CD14-positive monocyte (primary cell): ENCODE results near the gene RDX. TPM values are rescaled to one million over a fixed set of nuclear protein-coding genes. Genes with fewer than 3 reads are reported as not detected.

Experiments used
- DNase-seq, 3 donors: peaks; one replicate each; pipeline ENCODE4 v3.0.0-alpha.2; 2011 to 2022
- H2AFZ ChIP-seq: 2 replicates; pipeline ENCODE4 v1.6.0; 2012; ENCODE audit warnings: mild to moderate bottlenecking, low read depth, low read length, inconsistent platforms; ENCODE audit not compliant: insufficient read depth, poor library complexity, severe bottlenecking
- H3K27ac ChIP-seq, 2 donors: 1 replicate in 1 of 2; 2 replicates in 1 of 2; pipeline ENCODE4 v1.5.1; 2012 to 2013; ENCODE audit warnings: low read length in 2 of 2, control low read depth in 1 of 2, inconsistent platforms in 1 of 2, low read depth in 1 of 2, mild to moderate bottlenecking in 1 of 2
- H3K27me3 ChIP-seq, 2 donors: one replicate each; pipeline versions ENCODE4 v1.6.0 to v1.6.1; 2011 to 2013; ENCODE audit warnings: low read length in 2 of 2; ENCODE audit not compliant: control insufficient read depth in 2 of 2, insufficient read depth in 2 of 2
- H3K36me3 ChIP-seq, 2 donors: replicated peaks in 1 of 2; 1 replicate in 1 of 2; 2 replicates in 1 of 2; pipeline versions ENCODE4 v1.5.1 to v1.6.1; 2012 to 2013; ENCODE audit warnings: low read length in 2 of 2, control low read depth in 1 of 2, inconsistent platforms in 1 of 2, mild to moderate bottlenecking in 1 of 2; ENCODE audit not compliant: insufficient read depth in 2 of 2, control insufficient read depth in 1 of 2
- H3K4me1 ChIP-seq, 2 donors: 1 replicate in 1 of 2; 2 replicates in 1 of 2; pipeline versions ENCODE4 v1.5.1 to v1.6.1; 2012 to 2013; ENCODE audit warnings: low read length in 2 of 2, control low read depth in 1 of 2, inconsistent platforms in 1 of 2, mild to moderate bottlenecking in 1 of 2, moderate library complexity in 1 of 2; ENCODE audit not compliant: insufficient read depth in 2 of 2, control insufficient read depth in 1 of 2
- H3K4me2 ChIP-seq: replicated peaks from 2 replicates; pipeline ENCODE3; 2012; ENCODE audit warnings: low read length, moderate library complexity, mild to moderate bottlenecking; ENCODE audit not compliant: poor library complexity, severe bottlenecking; ENCODE audit errors: extremely low read depth
- H3K4me3 ChIP-seq, 3 experiments: fragments of 200-600 bp in 1 of 3; sonication (generic) in 1 of 3; replicated peaks in 1 of 3; 1 replicate in 2 of 3; 2 replicates in 1 of 3; pipeline ENCODE4 v1.5.1; 2011 to 2013; ENCODE audit warnings: low read length in 3 of 3, mild to moderate bottlenecking in 3 of 3, control low read depth in 2 of 3, low read depth in 2 of 3, inconsistent platforms in 1 of 3, moderate library complexity in 1 of 3
- H3K79me2 ChIP-seq: 2 replicates; pipeline ENCODE4 v1.6.0; 2012; ENCODE audit warnings: mild to moderate bottlenecking, control low read depth, inconsistent platforms, low read length, moderate library complexity; ENCODE audit not compliant: insufficient read depth
- H3K9ac ChIP-seq: 2 replicates; pipeline ENCODE4 v1.6.0; 2017; ENCODE audit warnings: low read length, mild to moderate bottlenecking; ENCODE audit not compliant: insufficient read depth, poor library complexity, severe bottlenecking
- H3K9me3 ChIP-seq, 2 donors: replicated peaks in 1 of 2; 1 replicate in 1 of 2; 2 replicates in 1 of 2; pipeline versions ENCODE4 v1.5.1 to v1.6.1; 2012 to 2013; ENCODE audit warnings: low read length in 2 of 2, control low read depth in 1 of 2; ENCODE audit not compliant: control insufficient read depth in 1 of 2, insufficient read depth in 1 of 2
- H4K20me1 ChIP-seq: 2 replicates; pipeline ENCODE4 v1.6.0; 2012; ENCODE audit warnings: mild to moderate bottlenecking, low read length, control low read depth, moderate library complexity; ENCODE audit not compliant: insufficient read depth
- H3K27ac Mint-ChIP-seq, 7 donors: one replicate each; pipeline ENCODE4 v1.8.0; 2020; ENCODE audit warnings: mild to moderate bottlenecking in 7 of 7, mixed read lengths in 7 of 7, moderate library complexity in 6 of 7, inconsistent platforms in 2 of 7
- H3K27me3 Mint-ChIP-seq, 3 donors: one replicate each; pipeline ENCODE4 v1.8.0; 2021 to 2022; ENCODE audit warnings: low read depth in 3 of 3, mild to moderate bottlenecking in 3 of 3, mixed read lengths in 3 of 3, moderate library complexity in 3 of 3, inconsistent platforms in 1 of 3
- H3K36me3 Mint-ChIP-seq, 2 donors: one replicate each; pipeline ENCODE4 v1.8.0; 2020; ENCODE audit warnings: mixed read lengths in 2 of 2, inconsistent platforms in 1 of 2, mild to moderate bottlenecking in 1 of 2
- H3K4me1 Mint-ChIP-seq: one replicate; pipeline ENCODE4 v1.8.0; 2020; ENCODE audit warnings: mild to moderate bottlenecking, mixed read lengths
- H3K4me3 Mint-ChIP-seq, 2 donors: one replicate each; pipeline ENCODE4 v1.8.0; 2020; ENCODE audit warnings: mild to moderate bottlenecking in 2 of 2, mixed read lengths in 2 of 2, moderate library complexity in 1 of 2
- H3K9me3 Mint-ChIP-seq, 7 donors: one replicate each; pipeline ENCODE4 v1.8.0; 2020 to 2022; ENCODE audit warnings: mixed read lengths in 7 of 7, mild to moderate bottlenecking in 6 of 7, moderate library complexity in 6 of 7, inconsistent platforms in 2 of 7
- WGBS: methylation state at CpG from one replicate; pipeline ENCODE4 v1.1.5; 2013; ENCODE audit warnings: missing lambda C conversion rate; ENCODE audit not compliant: insufficient coverage; 5-methylcytosine and 5-hydroxymethylcytosine counted together
- intact Hi-C, 2 donors: fragments of 100-400 bp; cut with micrococcal nuclease; formaldehyde crosslinking; loops; one replicate each; pipeline versions ENCODE4 v1.15.0 to v1.15.1; 2023
- polyA plus RNA-seq, 3 donors: library from polyadenylated mRNA; depleted of rRNA in 1 of 3; unstranded in 2 of 3; stranded (reverse) in 1 of 3; fragments of 300-500 nt in 2 of 3; fragments of >200 nt in 1 of 3; fragmentation: Illumina TruSeq in 2 of 3; gene quantifications; 1 replicate in 2 of 3; 2 replicates in 1 of 3; pipeline ENCODE4 v1.2.3, GENCODE V29; 2012 to 2021
- TF ChIP-seq, protein P1 (sequence below): fragments of 200-600 bp; IDR thresholded peaks from one replicate; pipeline ENCODE4 v1.8.0; 2022; ENCODE audit warnings: antibody characterized with exemption, mild to moderate bottlenecking

RDX gene
- polyA plus RNA-seq, 3 donors: 11.9 to 22.0 (median 20.9) TPM

DNA sequence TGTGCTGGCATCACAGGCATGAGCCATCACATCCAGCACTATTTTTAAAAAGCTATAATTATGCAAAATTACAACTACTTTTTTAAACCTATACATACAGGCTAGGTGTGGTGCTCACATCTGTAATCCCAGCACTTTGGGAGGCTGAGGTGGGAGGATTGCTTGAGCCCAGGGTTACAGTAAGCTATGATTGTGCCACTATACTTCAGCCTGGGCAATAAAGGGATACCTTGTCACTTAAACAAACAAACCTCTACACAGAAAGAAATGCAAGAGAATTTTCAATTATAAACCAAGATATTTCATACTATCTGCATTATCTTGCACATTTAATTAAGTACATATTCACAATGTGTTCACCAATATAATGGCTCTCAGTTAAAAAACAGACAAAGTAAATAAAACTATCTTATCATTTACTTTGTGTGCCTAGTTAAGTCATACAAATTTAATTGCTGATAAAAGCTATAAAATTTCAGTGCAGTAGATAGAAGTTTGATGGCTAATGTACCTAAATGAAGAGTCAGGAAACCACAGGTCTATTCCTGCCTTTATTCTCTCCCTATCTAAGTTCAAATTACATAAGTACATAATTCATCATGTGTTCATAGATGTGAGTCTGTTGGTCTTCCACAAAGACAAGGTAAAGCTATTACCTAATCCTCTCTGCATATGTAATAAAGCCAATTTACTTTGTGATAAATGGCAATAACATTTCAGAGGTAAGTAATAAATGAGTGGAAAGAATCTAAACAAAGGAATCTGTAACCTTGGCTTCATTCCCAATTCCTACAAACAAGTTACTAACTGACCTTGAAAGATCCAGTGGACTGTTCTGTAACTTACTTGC is 9.0 kb upstream of the RDX start:
- TF ChIP-seq, protein P1, sequence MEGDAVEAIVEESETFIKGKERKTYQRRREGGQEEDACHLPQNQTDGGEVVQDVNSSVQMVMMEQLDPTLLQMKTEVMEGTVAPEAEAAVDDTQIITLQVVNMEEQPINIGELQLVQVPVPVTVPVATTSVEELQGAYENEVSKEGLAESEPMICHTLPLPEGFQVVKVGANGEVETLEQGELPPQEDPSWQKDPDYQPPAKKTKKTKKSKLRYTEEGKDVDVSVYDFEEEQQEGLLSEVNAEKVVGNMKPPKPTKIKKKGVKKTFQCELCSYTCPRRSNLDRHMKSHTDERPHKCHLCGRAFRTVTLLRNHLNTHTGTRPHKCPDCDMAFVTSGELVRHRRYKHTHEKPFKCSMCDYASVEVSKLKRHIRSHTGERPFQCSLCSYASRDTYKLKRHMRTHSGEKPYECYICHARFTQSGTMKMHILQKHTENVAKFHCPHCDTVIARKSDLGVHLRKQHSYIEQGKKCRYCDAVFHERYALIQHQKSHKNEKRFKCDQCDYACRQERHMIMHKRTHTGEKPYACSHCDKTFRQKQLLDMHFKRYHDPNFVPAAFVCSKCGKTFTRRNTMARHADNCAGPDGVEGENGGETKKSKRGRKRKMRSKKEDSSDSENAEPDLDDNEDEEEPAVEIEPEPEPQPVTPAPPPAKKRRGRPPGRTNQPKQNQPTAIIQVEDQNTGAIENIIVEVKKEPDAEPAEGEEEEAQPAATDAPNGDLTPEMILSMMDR: no peak
- H3K27ac Mint-ChIP-seq: no peak overlapping the region
- Histone ChIP-seq H2AFZ (no peak overlapping the region), H3K4me1 (no peaks in the 10 kb centered on the region), H3K4me3 (no peak overlapping the region), H3K9ac (no peak overlapping the region), H3K27me3 (no peaks in the 10 kb centered on the region), H3K4me2 (no peak overlapping the region), H4K20me1 (no peaks in the 10 kb centered on the region), H3K79me2 (no peaks in the 10 kb centered on the region), H3K27ac (no peak overlapping the region), H3K9me3 (no peaks in the 10 kb centered on the region), H3K36me3 (no peaks in the 10 kb centered on the region)
- no peaks in the 10 kb centered on the region for H3K4me1 Mint-ChIP-seq
- no peaks in the 10 kb centered on the region for H3K36me3 Mint-ChIP-seq
- peaks cover 0 to 6% (median 1%) of the 10 kb centered on the region in 3 donors for H3K27me3 Mint-ChIP-seq
- H3K4me3 Mint-ChIP-seq: no peak overlapping the region
- no peak for DNase-seq
- H3K9me3 Mint-ChIP-seq: peaks cover 0 to 2% (median 0%) of the 10 kb centered on the region in 7 donors
- intact Hi-C loops: no loop called here

DNA sequence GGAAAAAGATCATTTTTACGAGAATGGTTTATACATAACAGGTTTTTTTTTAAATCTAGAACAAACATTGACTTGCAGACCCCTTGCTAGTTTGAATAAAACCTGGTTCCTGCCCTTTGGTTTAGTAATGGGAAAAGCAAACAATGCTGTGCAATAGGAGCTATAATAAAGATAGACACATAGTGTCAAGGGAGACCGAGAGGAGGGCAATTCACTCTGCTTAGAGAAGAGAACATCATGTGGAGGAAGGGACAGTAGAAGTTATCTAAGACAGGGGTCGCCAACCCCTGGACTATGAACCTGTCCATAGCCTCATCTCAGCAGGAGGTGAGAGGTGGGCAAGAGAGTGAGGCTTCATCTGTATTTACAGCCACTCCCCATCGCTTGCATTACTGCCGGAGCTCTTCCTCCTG is 7.0 kb upstream of the RDX start:
- H3K36me3 ChIP-seq: no peaks in the 10 kb centered on the region
- peaks cover 1 to 10% (median 2%) of the 10 kb centered on the region in 3 donors for H3K27me3 Mint-ChIP-seq
- no peak overlapping the region for H3K4me3 ChIP-seq
- no peak overlapping the region for H2AFZ ChIP-seq
- H4K20me1 ChIP-seq: no peaks in the 10 kb centered on the region
- no peak overlapping the region for H3K27ac Mint-ChIP-seq
- no peaks in the 10 kb centered on the region for H3K9me3 Mint-ChIP-seq
- no peak overlapping the region for H3K4me3 Mint-ChIP-seq
- no peaks in the 10 kb centered on the region for H3K36me3 Mint-ChIP-seq
- TF ChIP-seq, protein P1: no peak
- H3K9ac ChIP-seq: no peak overlapping the region
- peaks cover 0 to 3% of the 10 kb centered on the region in 2 donors for H3K4me1 ChIP-seq
- intact Hi-C loops: no loop called here
- no peaks in the 10 kb centered on the region for H3K27me3 ChIP-seq
- no peak overlapping the region for H3K27ac ChIP-seq
- no peak for DNase-seq
- H3K4me2 ChIP-seq: no peak overlapping the region
- WGBS: 90% methylated on average over 1 of the region's 5 CpGs
- H3K4me1 Mint-ChIP-seq: no peaks in the 10 kb centered on the region
- no peaks in the 10 kb centered on the region for H3K9me3 ChIP-seq
- H3K79me2 ChIP-seq: no peaks in the 10 kb centered on the region
